ENCODE measurements around the gene ZBBX. TPM values are rescaled to one million over a fixed set of nuclear protein-coding genes. Genes with fewer than 3 reads are reported as not detected.

Gene ZBBX
- polyA plus RNA-seq, 2 of the 4 experiments (the other 2 are of a cell fraction): 0.05 TPM; not detected in 1

DNA sequence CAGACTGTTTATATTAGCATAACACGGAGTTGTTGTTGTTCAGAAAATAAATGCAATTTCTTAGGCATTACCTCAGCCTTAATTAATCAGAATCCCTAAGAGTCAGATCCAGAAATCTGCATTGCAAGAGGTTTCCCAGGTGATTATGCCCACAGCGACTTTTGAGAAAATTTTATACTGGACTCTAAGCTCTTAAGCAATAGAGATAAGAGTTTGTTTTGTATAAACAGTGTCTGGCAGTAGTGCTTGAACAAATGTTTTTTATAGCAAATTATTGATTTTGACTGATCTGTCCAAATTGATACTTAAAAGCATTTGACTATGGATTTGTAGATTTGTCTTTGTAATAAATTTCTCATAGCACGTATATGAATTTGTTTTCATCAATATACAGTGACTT is 92.8 kb downstream of the ZBBX start:
- no peak overlapping the region for H3K4me2 ChIP-seq
- H3K4me3 ChIP-seq: no peak overlapping the region
- ChIA-PET CTCF (no interaction called here), POLR2A (no interaction called here)
- no peak for DNase-seq (ENCODE audit: low read depth in 1 of 2, low spot score in 1 of 2)
- TF ChIP-seq NFE2L2 (conservative IDR thresholded peaks at IDR 0.05; ENCODE audit: low read length) (no peak), EHF (CRISPR knock-in tag; IDR thresholded peaks at IDR 0.05) (no peak), TP53 (CRISPR knock-in tag; IDR thresholded peaks at IDR 0.05) (no peak), KDM5A (IDR thresholded peaks at IDR 0.05) (no peak), SMC3 (IDR thresholded peaks at IDR 0.05) (no peak), NR3C1 (IDR thresholded peaks at IDR 0.05) (no peak), MAZ (IDR thresholded peaks at IDR 0.05; ENCODE audit: borderline replicate concordance, low read depth, low read length) (no peak), GATA3 (IDR thresholded peaks at IDR 0.05; ENCODE audit: borderline replicate concordance) (no peak), RNF2 (IDR thresholded peaks at IDR 0.05; ENCODE audit: borderline replicate concordance, low read depth) (no peak), EHMT2 (IDR thresholded peaks at IDR 0.05; ENCODE audit: low read depth) (no peak), TFCP2L1 (CRISPR knock-in tag; IDR thresholded peaks at IDR 0.05) (no peak), NPAS2 (CRISPR knock-in tag; IDR thresholded peaks at IDR 0.05; ENCODE audit: borderline replicate concordance) (no peak), RAD21 (conservative IDR thresholded peaks at IDR 0.05 in 1 of 2, IDR thresholded peaks at IDR 0.05 in 1 of 2) (no peak), JUN (IDR thresholded peaks at IDR 0.05) (no peak), EP300 (IDR thresholded peaks at IDR 0.05) (no peak)
- TF ChIP-seq, protein P1, sequence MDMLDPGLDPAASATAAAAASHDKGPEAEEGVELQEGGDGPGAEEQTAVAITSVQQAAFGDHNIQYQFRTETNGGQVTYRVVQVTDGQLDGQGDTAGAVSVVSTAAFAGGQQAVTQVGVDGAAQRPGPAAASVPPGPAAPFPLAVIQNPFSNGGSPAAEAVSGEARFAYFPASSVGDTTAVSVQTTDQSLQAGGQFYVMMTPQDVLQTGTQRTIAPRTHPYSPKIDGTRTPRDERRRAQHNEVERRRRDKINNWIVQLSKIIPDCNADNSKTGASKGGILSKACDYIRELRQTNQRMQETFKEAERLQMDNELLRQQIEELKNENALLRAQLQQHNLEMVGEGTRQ (IDR thresholded peaks at IDR 0.05): no peak
- TF ChIP-seq, protein P2, sequence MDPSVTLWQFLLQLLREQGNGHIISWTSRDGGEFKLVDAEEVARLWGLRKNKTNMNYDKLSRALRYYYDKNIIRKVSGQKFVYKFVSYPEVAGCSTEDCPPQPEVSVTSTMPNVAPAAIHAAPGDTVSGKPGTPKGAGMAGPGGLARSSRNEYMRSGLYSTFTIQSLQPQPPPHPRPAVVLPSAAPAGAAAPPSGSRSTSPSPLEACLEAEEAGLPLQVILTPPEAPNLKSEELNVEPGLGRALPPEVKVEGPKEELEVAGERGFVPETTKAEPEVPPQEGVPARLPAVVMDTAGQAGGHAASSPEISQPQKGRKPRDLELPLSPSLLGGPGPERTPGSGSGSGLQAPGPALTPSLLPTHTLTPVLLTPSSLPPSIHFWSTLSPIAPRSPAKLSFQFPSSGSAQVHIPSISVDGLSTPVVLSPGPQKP (IDR thresholded peaks at IDR 0.05; ENCODE audit: low read depth, low read length): no peak
- TF ChIP-seq, protein P3, sequence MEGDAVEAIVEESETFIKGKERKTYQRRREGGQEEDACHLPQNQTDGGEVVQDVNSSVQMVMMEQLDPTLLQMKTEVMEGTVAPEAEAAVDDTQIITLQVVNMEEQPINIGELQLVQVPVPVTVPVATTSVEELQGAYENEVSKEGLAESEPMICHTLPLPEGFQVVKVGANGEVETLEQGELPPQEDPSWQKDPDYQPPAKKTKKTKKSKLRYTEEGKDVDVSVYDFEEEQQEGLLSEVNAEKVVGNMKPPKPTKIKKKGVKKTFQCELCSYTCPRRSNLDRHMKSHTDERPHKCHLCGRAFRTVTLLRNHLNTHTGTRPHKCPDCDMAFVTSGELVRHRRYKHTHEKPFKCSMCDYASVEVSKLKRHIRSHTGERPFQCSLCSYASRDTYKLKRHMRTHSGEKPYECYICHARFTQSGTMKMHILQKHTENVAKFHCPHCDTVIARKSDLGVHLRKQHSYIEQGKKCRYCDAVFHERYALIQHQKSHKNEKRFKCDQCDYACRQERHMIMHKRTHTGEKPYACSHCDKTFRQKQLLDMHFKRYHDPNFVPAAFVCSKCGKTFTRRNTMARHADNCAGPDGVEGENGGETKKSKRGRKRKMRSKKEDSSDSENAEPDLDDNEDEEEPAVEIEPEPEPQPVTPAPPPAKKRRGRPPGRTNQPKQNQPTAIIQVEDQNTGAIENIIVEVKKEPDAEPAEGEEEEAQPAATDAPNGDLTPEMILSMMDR (IDR thresholded peaks at IDR 0.05): no peak
- ATAC-seq: no peak
- FAIRE-seq: no peak
- H3K27ac ChIP-seq: no peak overlapping the region
- H3K4me1 ChIP-seq: no peaks in the 10 kb centered on the region
- whole genome bisulfite sequencing (ENCODE audit: missing lambda C conversion rate): 22% methylated on average over 3 of the region's 3 CpGs
- H3K9me3 ChIP-seq: no peaks in the 10 kb centered on the region

- FAIRE-seq (no peak), ATAC-seq (no peak), DNase-seq (ENCODE audit: low read depth in 1 of 2, low spot score in 1 of 2) (no peak)
- POLR2A ChIA-PET: no interaction called here
- TF ChIP-seq, protein P1 (IDR thresholded peaks at IDR 0.05): no peak
- no peak for TF ChIP-seq HOXB13 (CRISPR knock-in tag; IDR thresholded peaks at IDR 0.05; ENCODE audit: low read depth)
- TF ChIP-seq EP300 (IDR thresholded peaks at IDR 0.05): no peak
- TF ChIP-seq ZFP36 (IDR thresholded peaks at IDR 0.05; ENCODE audit: borderline replicate concordance, partially characterized antibody): no peak
- no peak for TF ChIP-seq JUNB (IDR thresholded peaks at IDR 0.05)
- no peak for TF ChIP-seq EHF (CRISPR knock-in tag; IDR thresholded peaks at IDR 0.05)
- no peak for TF ChIP-seq CBX2 (IDR thresholded peaks at IDR 0.05; ENCODE audit: borderline replicate concordance, low read depth)
- no peak for TF ChIP-seq PBX3 (IDR thresholded peaks at IDR 0.05)
- no peak for TF ChIP-seq SMC3 (IDR thresholded peaks at IDR 0.05)
- no peak for TF ChIP-seq BCL3 (IDR thresholded peaks at IDR 0.05)
- no peak for TF ChIP-seq NFE2L2 (conservative IDR thresholded peaks at IDR 0.05; ENCODE audit: low read length)
- TF ChIP-seq NR3C1 (IDR thresholded peaks at IDR 0.05): no peak
- TF ChIP-seq, protein P3 (IDR thresholded peaks at IDR 0.05): no peak
- no peak for TF ChIP-seq MAFK (IDR thresholded peaks at IDR 0.05; ENCODE audit: partially characterized antibody)
- TF ChIP-seq HEYL (CRISPR knock-in tag; IDR thresholded peaks at IDR 0.05): no peak
- Histone ChIP-seq H3K4me1 (no peaks in the 10 kb centered on the region), H3K4me3 (no peak overlapping the region), H3K27ac (no peak overlapping the region), H3K9me3 (no peaks in the 10 kb centered on the region), H3K4me2 (no peak overlapping the region)
- WGBS (ENCODE audit: missing lambda C conversion rate): 34% methylated on average over 7 of the region's 7 CpGs
- CTCF ChIA-PET: no interaction called here
Observed at GRCh38 chr3:167274141-167274874, 105.8 kb downstream of the ZBBX start.

All from A549 (cell line).